Heart right ventricle (tissue), 16 donors: ENCODE measurements around the gene PRKN. TPM values are rescaled to one million over a fixed set of nuclear protein-coding genes. Genes with fewer than 3 reads are reported as not detected.
"Not testable (repeated sequence)": the region's sequence is repeated elsewhere in the genome, so short reads cannot be mapped to it uniquely, and the experiment has no call there.

ENCODE experiments used
- ATAC-seq, 8 donors: fragments of 200-7000 bp; cut with Tn5 transposase; one replicate each; pipeline ENCODE4 v1.9.1; 2020; ENCODE audit warnings: mild to moderate bottlenecking in 8 of 8, moderate library complexity in 8 of 8, moderate number of reproducible peaks in 1 of 8
- DNase-seq, 2 donors: peaks; one replicate each; pipeline ENCODE4 v3.0.0-alpha.2; 2020
- H3K27ac ChIP-seq, 10 donors: fragments of 200-600 bp; sonication (generic) in 2 of 10; one replicate each; pipeline versions ENCODE4 v1.5.0 to v1.8.0; 2020 to 2022; ENCODE audit warnings: mild to moderate bottlenecking in 3 of 10
- H3K27me3 ChIP-seq, 7 donors: fragments of 200-600 bp; one replicate each; pipeline ENCODE4 v1.8.0; 2021 to 2022; ENCODE audit warnings: mild to moderate bottlenecking in 2 of 7
- H3K36me3 ChIP-seq, 9 donors: fragments of 200-600 bp; sonication (generic) in 1 of 9; one replicate each; pipeline versions ENCODE4 v1.5.0 to v1.8.0; 2020 to 2022; ENCODE audit warnings: mild to moderate bottlenecking in 2 of 9
- H3K4me1 ChIP-seq, 9 donors: fragments of 200-600 bp; sonication (generic) in 1 of 9; one replicate each; pipeline versions ENCODE4 v1.5.0 to v1.8.0; 2020 to 2022; ENCODE audit warnings: mild to moderate bottlenecking in 4 of 9
- H3K4me3 ChIP-seq, 10 donors: fragments of 200-600 bp; sonication (generic) in 2 of 10; one replicate each; pipeline versions ENCODE4 v1.5.0 to v1.8.0; 2020 to 2022; ENCODE audit warnings: mild to moderate bottlenecking in 7 of 10, moderate library complexity in 2 of 10
- H3K9me3 ChIP-seq, 11 donors: fragments of 200-600 bp in 10 of 11; sonication (generic) in 2 of 11; one replicate each; pipeline versions ENCODE4 v1.5.0 to v1.8.0; 2013 to 2022; ENCODE audit warnings: mild to moderate bottlenecking in 2 of 11, control low read depth in 1 of 11, moderate library complexity in 1 of 11
- WGBS, 2 donors: extraction: QIAGEN DNeasy Blood & Tissue Kit; methylation state at CpG; one replicate each; pipeline ENCODE4 v1.1.7; 2013; ENCODE audit warnings: inconsistent platforms in 1 of 2; 5-methylcytosine and 5-hydroxymethylcytosine counted together
- intact Hi-C, 10 donors: fragments of 100-400 bp; cut with DNase I; formaldehyde crosslinking; loops; one replicate each; pipeline versions ENCODE4 v1.11.1 to v1.14.2; 2022
- polyA plus RNA-seq, 2 donors: library from polyadenylated mRNA; stranded (reverse); fragments of 200-250 nt; gene quantifications; one replicate each; pipeline ENCODE4 v1.2.3, GENCODE V29; 2013
- total RNA-seq, 10 donors: library from RNA; stranded (reverse); fragmentation: NEBNext Ultra II Directional in 3 of 10; extraction: Animal tissue kit (Norgen Biotek cat#: 25700) in 3 of 10; gene quantifications; one replicate each; pipeline versions ENCODE4 v1.2.1 to v1.2.4, GENCODE V29; 2021 to 2023
- TF ChIP-seq, protein P1 (sequence below), 9 donors: fragments of 200-600 bp; sonication (generic) in 2 of 9; IDR thresholded peaks; one replicate each; pipeline versions ENCODE4 v1.5.0 to v1.8.0; 2021 to 2022; ENCODE audit warnings: antibody characterized with exemption in 9 of 9, mild to moderate bottlenecking in 5 of 9, moderate library complexity in 1 of 9
- donor health status: Arrhythmogenic right ventricular cardiomyopathy.
- donor health status: ischemic (EF 13 %, LVEDD 7.1; RV severe dilation, severe dysfunction).
- donor health status: healthy with polysubstance abuse.
- donor health status: DM: no; HTN: yes; CAD: no.
- donor health status: DM: no; HTN: no; CAD: no.
- donor health status: ischemic (EF 25% LVEDD 6.9; RV normal size, moderate dysfunction).
- donor health status: ischemic (EF 25% LVEDD 5.7; RV mildly dilated, moderate dysfunction).
- donor health status: healthy.
- donor health status: DM: yes; HTN: yes; CAD: no.
- donor health status: Ischemic cardiomyopathy.
- donor health status: ischemic (EF 35%, LVEDD 5.7; RV mildly dilated, moderate dysfunction).
- donor health status: nonischemic (EF 11% LVEDD 7.7; RV severe dilation, severe dysfunction).
- donor health status: DM: yes; HTN: yes; CAD: no.
- donor health status: PGD.
- donor health status: ischemic (EF 29% LVEDD 5.4; RV normal size, mild dysfunction).
- donor health status: nonischemic (EF 23%, LVEDD 6.1; RV moderate dilation, normal function).

Gene PRKN
- total and polyA plus RNA-seq, 12 donors: 2.3 to 27.7 (median 26.3) TPM

DNA sequence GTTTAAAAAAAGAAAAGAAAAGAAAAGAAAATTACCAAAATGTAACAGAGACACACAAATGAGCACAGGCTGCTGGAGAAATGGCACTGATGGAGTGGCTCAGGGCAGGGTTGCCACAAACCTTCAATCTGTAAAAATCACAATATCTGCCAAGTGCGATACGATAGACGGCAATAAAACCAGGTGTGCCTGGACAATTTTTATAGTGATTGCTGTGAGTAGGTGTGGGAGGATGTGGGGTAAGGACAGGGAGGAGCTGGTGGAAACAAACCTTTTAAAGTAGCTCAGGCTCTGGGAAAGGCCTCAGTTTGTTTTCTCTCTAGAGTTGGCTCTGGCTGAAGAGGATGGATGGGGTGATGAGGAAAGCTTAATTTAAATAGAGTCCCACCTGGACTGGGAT is 861.0 kb downstream of the PRKN start:
- Histone ChIP-seq H3K36me3 (no peaks in the 10 kb centered on the region), H3K4me1 (no peaks in the 10 kb centered on the region), H3K4me3 (no peak overlapping the region), H3K9me3 (peaks cover 0 to 4% (median 0%) of the 10 kb centered on the region in 11 donors), H3K27ac (no peak overlapping the region), H3K27me3 (no peaks in the 10 kb centered on the region)
- TF ChIP-seq, protein P1, sequence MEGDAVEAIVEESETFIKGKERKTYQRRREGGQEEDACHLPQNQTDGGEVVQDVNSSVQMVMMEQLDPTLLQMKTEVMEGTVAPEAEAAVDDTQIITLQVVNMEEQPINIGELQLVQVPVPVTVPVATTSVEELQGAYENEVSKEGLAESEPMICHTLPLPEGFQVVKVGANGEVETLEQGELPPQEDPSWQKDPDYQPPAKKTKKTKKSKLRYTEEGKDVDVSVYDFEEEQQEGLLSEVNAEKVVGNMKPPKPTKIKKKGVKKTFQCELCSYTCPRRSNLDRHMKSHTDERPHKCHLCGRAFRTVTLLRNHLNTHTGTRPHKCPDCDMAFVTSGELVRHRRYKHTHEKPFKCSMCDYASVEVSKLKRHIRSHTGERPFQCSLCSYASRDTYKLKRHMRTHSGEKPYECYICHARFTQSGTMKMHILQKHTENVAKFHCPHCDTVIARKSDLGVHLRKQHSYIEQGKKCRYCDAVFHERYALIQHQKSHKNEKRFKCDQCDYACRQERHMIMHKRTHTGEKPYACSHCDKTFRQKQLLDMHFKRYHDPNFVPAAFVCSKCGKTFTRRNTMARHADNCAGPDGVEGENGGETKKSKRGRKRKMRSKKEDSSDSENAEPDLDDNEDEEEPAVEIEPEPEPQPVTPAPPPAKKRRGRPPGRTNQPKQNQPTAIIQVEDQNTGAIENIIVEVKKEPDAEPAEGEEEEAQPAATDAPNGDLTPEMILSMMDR (IDR thresholded peaks at IDR 0.05): no peak
- DNase-seq (no peak), ATAC-seq (no peak)
- 74 to 97% methylated on average over 3 of the region's 3 CpGs for WGBS, 2 donors
- intact Hi-C loops: no loop called here

GRCh38 chr6:161861061-161861460 is 866.5 kb downstream of the PRKN start:
- H3K27me3 ChIP-seq, intact Hi-C loops, H3K4me1 ChIP-seq, ATAC-seq, H3K27ac ChIP-seq, H3K36me3 ChIP-seq, DNase-seq, H3K4me3 ChIP-seq, H3K9me3 ChIP-seq: not testable (repeated sequence)
- WGBS, 2 donors: 47 to 94% methylated on average over 2 of the region's 2 CpGs

- WGBS, 2 donors: 83 to 91% methylated on average over 7 of the region's 7 CpGs
- TF ChIP-seq, protein P1 (IDR thresholded peaks at IDR 0.05): no peak
- Histone ChIP-seq H3K9me3 (no peaks in the 10 kb centered on the region), H3K36me3 (no peaks in the 10 kb centered on the region), H3K4me1 (no peaks in the 10 kb centered on the region), H3K27ac (no peak overlapping the region), H3K4me3 (no peak overlapping the region), H3K27me3 (no peaks in the 10 kb centered on the region)
- intact Hi-C loops: no loop called here
- ATAC-seq (no peak), DNase-seq (no peak)
These were observed 873.9 kb downstream of the PRKN start for GRCh38 chr6:161853657-161854056.

DNA sequence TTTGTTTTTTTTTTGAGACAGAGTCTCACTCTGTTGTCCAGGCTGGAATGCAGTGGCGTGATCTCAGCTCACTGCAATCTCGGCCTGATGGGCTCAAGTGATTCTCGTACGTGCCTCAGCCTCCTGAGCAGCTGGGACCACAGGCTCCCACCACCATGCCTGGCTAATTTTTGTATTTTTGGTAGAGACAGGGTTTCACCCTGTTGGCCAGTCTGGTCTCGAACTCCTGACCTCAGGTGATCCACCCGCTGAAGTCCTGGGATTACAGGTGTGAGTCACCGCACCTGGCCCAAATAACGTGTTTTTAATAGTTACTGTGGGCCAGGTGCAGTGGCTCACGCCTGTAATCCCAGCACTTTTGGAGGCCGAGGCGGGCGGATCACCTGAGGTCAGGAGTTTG is 876.1 kb downstream of the PRKN start:
- intact Hi-C loops, H3K9me3 ChIP-seq, H3K4me1 ChIP-seq, H3K27me3 ChIP-seq, H3K27ac ChIP-seq, ATAC-seq, DNase-seq, H3K4me3 ChIP-seq, H3K36me3 ChIP-seq: not testable (repeated sequence)
- 97% methylated on average over 12 of the region's 12 CpGs for WGBS, 2 donors

DNA sequence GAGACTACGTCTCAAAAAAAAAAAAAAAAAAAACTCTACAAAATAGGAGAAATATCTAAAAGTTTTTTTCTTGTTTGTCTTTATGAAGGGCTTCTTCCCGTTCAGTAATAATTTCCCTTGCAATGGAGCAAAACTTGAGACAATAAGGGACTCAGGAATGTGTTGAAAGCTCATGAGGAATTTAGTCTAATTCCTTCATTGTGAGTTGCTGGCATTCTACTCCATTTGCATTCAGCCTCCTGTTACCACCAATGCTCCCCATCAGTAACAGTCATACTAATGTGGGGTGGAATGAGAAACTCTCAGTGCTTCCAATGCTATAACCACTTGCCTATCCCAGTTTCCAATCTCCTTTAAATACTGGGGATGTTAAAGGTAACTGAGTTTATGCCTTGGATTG is 877.0 kb downstream of the PRKN start:
- Histone ChIP-seq H3K9me3 (no peaks in the 10 kb centered on the region), H3K27me3 (no peaks in the 10 kb centered on the region), H3K4me1 (no peaks in the 10 kb centered on the region), H3K36me3 (no peaks in the 10 kb centered on the region), H3K4me3 (no peak overlapping the region), H3K27ac (no peak overlapping the region)
- WGBS, 2 donors: 94 to 100% methylated on average over 2 of the region's 2 CpGs
- TF ChIP-seq, protein P1 (IDR thresholded peaks at IDR 0.05): no peak
- intact Hi-C loops: no loop called here
- no peak for DNase-seq
- no peak for ATAC-seq

DNA sequence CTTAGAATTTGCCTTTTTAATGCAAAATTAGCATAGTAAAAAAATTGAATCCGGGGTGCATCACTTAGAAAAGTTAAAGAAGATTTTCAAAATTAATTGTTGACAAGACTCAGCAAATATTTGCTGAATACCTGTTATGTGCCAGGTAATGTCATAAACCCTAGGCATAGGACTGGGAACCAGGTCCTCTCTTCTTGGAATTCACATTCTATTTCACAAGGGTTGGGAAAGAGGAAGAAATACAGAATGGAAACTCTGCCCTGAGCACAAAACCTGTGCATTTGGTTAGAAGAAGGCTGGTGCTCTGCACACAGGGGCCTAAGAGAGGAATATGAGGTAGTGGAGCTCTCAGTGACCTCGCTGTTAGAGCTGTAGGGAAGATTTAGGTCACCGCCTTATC is 879.9 kb downstream of the PRKN start:
- no peaks in the 10 kb centered on the region for H3K27me3 ChIP-seq
- H3K9me3 ChIP-seq: no peaks in the 10 kb centered on the region
- 88 to 94% methylated on average over 3 of the region's 3 CpGs for WGBS, 2 donors
- no peak for ATAC-seq
- H3K36me3 ChIP-seq: no peaks in the 10 kb centered on the region
- no peak overlapping the region for H3K27ac ChIP-seq
- no peak overlapping the region for H3K4me3 ChIP-seq
- intact Hi-C loops: no loop called here
- TF ChIP-seq, protein P1 (IDR thresholded peaks at IDR 0.05): no peak
- H3K4me1 ChIP-seq: no peaks in the 10 kb centered on the region
- DNase-seq: no peak
